COR-L47 (cell line): ENCODE results near the gene PPFIBP1.

ENCODE experiments used
- DNase-seq: peaks from one replicate; lab custom pipeline; 2025; lab: John Stamatoyannopoulos, UW

PPFIBP1 gene

GRCh38 chr12:27513155-27513824 is 10.7 kb upstream of the PPFIBP1 start:
- DNase-seq, result no peak

GRCh38 chr12:27515671-27516070 is 8.3 kb upstream of the PPFIBP1 start:
- no peak for DNase-seq

GRCh38 chr12:27516625-27517024 is 7.4 kb upstream of the PPFIBP1 start:
- DNase-seq, result no peak

- no peak for DNase-seq
Measured at GRCh38 chr12:27517546-27517945, 6.5 kb upstream of the PPFIBP1 start.

- no peak for DNase-seq
Measured at GRCh38 chr12:27517961-27518665, 5.9 kb upstream of the PPFIBP1 start.

- no peak for DNase-seq
Measured at GRCh38 chr12:27521066-27521465, 2.9 kb upstream of the PPFIBP1 start.

- no peak for DNase-seq
Measured at GRCh38 chr12:27521981-27522380, 2.0 kb upstream of the PPFIBP1 start.

GRCh38 chr12:27523305-27523641 is 733 bp upstream of the PPFIBP1 start:
- no peak for DNase-seq

GRCh38 chr12:27524494-27524835 is 459 bp downstream of the PPFIBP1 start:
- no peak for DNase-seq

GRCh38 chr12:27524839-27525753 is 1.1 kb downstream of the PPFIBP1 start:
- no peak for DNase-seq

- DNase-seq, result no peak
Measured at GRCh38 chr12:27527512-27527911, 3.5 kb downstream of the PPFIBP1 start.

- no peak for DNase-seq
Measured at GRCh38 chr12:27528788-27529187, 4.8 kb downstream of the PPFIBP1 start.

- DNase-seq, result no peak
Measured at GRCh38 chr12:27530157-27530922, 6.3 kb downstream of the PPFIBP1 start.

GRCh38 chr12:27531896-27532295 is 7.9 kb downstream of the PPFIBP1 start:
- no peak for DNase-seq

GRCh38 chr12:27534060-27534764 is 10.2 kb downstream of the PPFIBP1 start:
- no peak for DNase-seq

- DNase-seq, result no peak
Measured at GRCh38 chr12:27534765-27535161, 10.8 kb downstream of the PPFIBP1 start.

- DNase-seq, result no peak
Measured at GRCh38 chr12:27535318-27535717, 11.3 kb downstream of the PPFIBP1 start.

- no peak for DNase-seq
Measured at GRCh38 chr12:27537855-27538675, 14.1 kb downstream of the PPFIBP1 start.

- DNase-seq, result no peak
Measured at GRCh38 chr12:27539191-27539631, 15.2 kb downstream of the PPFIBP1 start.

GRCh38 chr12:27541031-27541719 is 17.2 kb downstream of the PPFIBP1 start:
- DNase-seq, result no peak
